ENCODE data around the gene SP6.

GRCh38 chr17:47855737-47856136 is 4.8 kb upstream of the SP6 start:
- TF ChIP-seq EP300 (IDR thresholded peaks at IDR 0.05): no peak
- TF ChIP-seq POLR2AphosphoS5 (IDR thresholded peaks at IDR 0.05): no peak

All from gastroesophageal sphincter (tissue), 2 donors.